GM21381 (cell line): ENCODE results near the gene MTA3.

Source experiments
- ATAC-seq: cut with Tn5 transposase; IDR thresholded peaks from one replicate; pipeline ENCODE4 v1.9.1; 2021; ENCODE audit warnings: mild to moderate bottlenecking, moderate library complexity; ENCODE audit not compliant: unreplicated experiment

Gene MTA3

DNA sequence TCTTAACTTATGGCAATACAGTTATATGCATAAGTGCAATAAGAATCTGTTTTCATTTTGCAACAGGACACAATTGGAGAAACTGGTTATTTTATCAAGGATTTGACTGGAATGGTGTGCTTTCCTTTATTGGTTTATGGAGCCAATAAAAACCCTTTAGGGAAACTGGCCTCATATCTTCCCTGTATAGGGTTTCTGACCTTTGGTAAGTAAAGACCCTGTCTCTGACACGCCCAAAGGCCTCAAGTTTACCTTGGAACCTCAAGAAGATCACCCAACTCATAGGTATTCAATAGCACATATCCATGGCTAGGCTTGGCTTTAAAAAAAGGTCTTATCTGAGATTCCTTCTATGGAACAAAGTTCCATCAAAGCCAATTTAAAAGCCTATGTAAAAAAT is 212.7 kb downstream of the MTA3 start:
- ATAC-seq = no peak

- no peak for ATAC-seq
These were observed 215.1 kb downstream of the MTA3 start for GRCh38 chr2:42783511-42783910.

DNA sequence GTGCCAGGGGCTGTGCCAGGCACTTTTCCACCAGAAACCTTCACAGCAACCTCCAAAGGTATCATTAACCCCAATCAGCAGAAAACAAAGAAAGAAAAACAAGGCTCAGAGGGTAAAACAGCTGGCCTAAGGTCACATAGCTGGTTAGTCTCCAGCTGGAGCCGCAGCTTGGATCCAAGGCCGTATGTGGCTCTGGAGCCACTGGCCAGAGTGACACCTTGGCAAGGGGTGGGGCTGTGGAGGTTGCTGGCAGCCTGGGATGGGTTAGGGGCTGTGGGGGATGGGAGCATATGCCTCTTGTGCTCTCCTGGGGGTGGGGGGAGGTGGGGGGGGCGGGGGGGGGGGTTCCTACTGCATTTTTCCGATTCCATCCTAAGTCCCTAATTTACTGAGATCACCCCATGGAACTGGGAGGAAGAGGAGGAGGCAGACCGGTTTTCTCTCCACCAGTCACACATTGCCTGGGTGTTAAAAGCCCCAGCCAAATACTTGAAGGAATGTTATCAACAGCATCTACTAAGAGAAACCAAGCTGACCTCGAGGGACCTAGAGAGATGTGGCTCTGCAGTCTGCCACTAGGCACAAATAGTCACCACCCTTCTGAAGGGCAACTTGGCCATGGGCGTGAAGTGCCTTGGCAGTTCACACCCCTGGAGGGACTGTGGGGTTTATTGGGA is 215.9 kb downstream of the MTA3 start:
- no peak for ATAC-seq

DNA sequence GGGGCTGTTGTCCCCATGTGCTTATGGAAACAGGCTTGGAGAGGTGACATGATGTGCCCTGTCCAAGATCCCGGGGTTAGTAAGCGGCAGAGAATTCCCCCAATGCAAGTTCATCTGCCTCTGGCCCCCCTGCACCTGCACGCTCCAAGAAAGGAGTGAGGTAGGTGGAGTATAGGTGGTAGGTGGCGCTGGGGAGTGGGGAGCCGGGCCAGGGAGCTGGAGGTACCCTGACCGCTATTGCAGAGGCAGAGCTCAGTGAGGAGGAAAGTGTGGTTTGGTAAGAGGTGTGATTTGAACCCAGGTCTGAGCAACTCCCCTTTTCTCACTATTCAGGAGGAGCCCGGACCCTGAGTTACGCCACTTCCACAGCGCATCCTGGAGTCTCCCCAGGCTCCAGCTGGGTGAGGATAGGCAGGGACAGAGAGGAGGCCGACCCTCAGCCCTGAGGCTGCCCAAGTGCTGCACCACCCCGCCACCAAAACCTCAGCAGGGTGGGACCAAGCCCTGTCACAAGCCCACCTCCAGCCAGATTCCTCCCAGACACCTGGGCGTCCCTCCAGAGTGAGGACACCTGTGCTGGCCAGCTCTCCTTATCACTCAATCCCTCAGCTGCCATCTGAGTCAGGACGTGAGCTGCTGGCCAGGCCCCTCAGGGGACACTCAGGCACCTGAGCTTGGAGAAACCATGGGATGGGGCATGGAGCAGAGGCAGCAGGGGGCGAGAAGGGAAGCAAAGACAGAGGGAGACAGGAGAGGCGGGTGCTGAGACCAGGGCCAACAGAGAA is 218.3 kb downstream of the MTA3 start:
- ATAC-seq = no peak

DNA sequence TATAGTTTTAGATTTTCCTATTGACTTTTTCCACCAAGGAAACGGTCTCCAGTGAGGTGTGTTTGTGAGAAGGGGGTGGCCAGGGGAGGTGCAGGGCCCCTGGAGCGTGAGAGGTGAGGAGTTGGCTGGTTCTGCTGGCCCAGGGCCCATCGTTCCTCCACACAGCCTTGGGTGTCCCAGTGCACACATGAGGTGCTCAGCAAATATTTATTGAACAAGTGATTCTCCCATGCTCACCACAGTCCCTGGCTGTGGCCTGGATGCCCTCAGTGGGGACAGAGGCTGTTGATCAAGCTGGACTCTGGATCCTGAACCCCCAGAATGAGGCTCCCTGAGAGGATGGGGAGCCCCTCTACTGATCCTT is 219.0 kb downstream of the MTA3 start:
- ATAC-seq = no peak

DNA sequence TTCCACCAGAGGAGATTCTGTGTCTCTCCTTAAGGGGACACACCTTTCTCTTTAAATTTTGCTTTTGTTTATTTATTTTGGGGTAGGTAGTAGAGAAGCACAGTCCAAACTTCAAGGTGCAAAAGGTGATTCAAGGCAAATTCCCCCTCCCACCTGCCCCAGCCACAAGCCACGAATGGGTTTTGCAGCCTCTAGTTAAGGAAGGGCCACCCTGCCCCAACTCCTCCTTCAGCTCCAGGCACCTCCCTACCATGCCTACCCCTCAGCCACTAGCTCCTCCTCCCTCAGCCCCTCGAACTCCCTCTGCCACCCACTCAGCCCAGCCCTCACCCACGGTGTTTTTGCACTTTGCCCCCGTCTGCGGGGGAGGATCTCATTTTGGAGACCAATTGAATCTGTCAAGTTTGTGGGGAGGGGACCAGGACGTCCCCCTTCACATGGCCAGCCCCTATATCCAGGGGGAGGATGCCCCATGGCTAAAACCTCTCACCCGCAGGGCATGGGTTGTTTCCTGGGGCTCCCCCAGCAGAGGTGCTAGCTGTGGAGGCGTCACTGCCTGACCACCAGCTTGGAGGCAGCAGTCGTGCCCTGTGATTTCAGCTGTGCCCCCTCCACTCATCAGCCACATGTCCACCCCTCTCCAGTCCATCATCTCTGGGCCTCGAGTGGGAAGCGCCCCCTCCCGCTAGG is 219.5 kb downstream of the MTA3 start:
- ATAC-seq = no peak

DNA sequence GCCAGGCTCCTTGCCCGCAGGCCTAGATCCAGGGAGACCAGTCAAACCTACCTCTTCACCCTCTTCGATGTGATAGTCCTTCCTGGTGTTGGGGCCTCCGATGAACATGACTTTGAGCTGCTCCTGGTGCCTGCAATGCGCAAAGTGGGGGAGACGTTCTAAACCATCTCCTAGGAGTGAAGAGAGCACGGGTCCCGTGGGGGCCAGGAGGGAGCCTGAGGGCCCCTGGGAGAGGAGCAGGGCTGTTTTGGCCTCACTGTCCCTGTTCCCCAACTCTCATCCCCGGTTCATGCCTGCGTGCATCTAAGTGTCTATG is 220.0 kb downstream of the MTA3 start:
- ATAC-seq = no peak

GRCh38 chr2:42788882-42789281 is 220.4 kb downstream of the MTA3 start:
- no peak for ATAC-seq

DNA sequence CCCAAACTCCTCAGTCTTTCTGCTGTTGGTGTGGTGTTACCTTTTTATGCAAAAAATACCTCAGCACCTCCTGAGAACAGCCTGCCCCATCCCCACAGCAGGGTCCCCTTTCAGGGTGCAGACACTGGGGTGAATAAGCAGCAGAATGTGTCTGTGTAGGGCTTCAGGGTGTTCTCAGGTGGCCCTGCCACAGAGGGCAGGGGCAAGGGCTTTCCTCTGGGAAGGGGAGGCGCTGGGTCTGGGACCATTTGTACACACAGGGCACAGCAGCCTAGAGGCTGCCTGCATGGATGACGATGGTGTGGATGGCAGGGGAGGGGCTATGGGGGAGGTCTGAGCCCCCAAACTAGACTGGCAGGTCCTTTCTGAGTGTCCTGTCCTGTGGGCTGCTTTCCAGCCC is 221.3 kb downstream of the MTA3 start:
- ATAC-seq = no peak

DNA sequence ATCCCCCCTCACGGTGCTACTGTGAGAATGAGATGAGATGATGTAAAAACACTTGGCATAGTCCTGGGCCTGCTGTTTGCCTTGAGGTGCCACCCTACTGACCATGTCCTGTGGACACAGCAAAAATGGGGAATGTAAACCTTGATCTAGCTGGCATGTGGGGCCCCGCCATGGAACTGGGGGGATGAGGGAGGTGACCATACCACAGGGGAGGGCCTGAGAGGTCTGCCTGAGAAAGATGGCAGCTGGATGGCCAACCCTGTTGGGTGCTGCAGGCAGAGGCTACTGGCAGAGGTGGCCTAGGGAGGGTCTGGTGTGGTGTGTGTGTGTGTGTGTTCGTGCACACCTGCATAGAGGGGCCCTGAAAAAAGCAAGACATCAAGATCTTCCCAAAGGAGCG is 223.2 kb downstream of the MTA3 start:
- no peak for ATAC-seq

- ATAC-seq = peak; percentile 28
These were observed 223.7 kb downstream of the MTA3 start for GRCh38 chr2:42792087-42792582.

DNA sequence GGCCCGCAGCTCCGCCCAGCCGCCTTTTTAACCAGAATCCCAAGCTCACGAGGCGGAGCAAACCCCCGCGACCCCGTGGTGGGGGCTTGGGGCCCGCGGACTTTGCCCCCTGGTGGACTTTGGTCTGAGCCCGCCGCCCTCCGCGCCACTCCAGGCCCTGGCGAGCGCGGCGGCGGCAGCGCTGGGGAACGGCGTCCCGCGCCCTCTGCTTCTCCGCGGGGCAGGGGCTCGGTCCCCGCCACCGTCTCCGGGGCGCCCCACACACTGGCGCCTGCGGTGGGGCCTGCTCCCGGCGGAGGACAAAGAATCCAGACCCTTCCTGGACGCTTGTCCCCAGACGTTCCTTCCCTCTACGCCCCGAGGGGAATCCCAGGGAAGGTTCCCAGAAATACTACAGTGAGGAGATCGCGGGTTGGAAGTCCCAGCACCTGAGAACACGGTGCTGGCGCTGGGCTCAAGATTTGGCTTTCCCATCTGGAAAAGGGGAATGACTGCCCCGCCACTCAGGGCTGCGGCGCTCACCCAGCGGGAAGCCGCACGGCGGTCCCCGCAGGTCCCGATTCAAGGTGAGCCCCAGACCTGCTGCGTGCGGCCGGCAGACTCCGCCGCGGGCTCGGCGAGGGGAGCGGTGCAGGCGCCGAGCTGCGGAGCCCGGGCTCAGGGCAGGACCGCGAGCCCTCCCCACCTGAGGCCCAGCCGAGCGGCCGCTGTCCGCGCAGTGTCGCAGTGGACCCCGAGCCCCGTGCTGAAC is 224.3 kb downstream of the MTA3 start, which contains the start of gene HAAO:
HAAO (minus strand) TSS at position 1 of the 751 bp plus-strand sequence. CDS start 47 bp downstream, outside the sequence.
- ATAC-seq = peak; percentile 33

GRCh38 chr2:42793334-42794270 is 225.2 kb downstream of the MTA3 start:
- no peak for ATAC-seq

GRCh38 chr2:42794271-42795046 is 226.0 kb downstream of the MTA3 start:
- ATAC-seq = no peak

- no peak for ATAC-seq
These were observed 226.8 kb downstream of the MTA3 start for GRCh38 chr2:42795275-42795674.

DNA sequence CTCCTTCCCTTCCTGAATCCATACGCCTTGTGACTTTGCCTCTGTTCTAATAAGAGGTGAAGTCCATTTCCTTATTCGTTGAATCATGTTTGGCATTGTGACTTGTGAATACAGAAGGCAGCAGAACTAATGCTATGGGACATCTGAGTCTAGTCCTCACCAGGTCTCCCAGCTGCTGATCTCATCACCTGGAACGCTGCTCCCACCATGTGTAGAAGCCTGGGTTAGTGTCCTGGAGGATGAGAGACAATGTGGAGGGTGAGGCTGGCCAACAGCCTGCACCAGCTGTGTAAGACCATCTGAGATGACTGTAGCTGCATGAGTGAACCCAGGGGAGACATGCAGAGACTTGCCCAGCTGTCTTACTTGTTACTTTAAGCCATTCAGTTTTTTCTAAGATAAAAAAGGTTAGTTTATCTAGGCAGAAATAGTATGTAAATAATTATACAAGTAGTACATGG is 227.4 kb downstream of the MTA3 start:
- no peak for ATAC-seq

DNA sequence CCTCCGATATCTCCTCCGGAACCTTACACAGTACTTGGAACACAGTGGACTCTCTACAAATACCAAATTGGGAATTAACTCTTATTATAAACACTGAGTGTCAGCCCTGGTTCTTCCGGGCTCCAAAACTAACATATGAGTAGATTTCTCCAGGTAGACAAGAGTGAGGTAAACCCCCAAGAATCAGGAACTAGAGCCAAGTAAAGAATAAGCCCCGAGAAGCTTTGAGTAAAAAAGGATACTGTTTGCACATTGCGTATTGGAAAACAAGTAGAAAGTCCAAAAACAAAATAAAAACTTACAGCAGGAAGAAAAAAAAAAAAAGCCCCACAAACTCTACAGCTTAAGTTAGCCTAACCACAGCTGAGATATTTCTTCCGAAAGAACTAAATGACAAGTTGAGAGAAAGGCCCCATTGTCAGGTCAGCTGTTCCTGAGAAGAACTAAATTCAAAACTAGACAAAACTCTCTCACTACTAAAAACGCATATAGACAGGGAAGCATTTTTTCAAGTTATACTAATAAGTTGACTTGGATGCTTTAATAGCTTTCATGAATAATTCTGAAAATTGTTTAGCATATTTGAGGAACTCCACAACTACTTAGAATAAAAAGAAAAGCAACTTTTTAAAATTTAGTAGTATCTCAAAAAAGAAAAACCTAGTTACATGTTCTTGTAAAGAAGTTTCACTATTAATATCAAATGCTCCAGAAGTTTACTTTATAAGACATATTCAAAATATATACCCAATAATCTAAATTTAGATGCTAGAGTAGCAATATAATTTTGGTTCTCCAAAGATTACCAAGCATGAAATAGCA is 228.2 kb downstream of the MTA3 start:
- ATAC-seq = peak; percentile 31

DNA sequence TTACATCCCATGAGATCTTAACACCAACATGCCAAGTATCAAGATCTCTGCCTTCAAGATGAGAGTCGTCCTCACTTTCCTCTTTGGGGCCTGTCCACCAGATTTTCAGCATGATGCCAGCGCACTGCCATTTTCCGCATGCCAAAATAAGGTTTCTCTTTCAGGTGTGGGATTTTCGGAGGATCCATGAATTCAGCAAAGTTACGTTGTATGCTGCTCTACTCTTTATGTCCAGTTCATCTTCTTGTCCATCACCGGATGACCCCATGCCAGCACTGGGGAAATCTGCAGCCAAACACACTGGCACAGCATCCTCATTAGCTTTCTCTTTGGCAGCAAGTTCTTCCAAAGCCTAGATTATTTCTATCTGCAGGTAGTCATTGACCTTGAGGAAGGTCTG is 228.8 kb downstream of the MTA3 start:
- no peak for ATAC-seq
